DOHH2 (cell line): ENCODE results near the gene TFR2.

Experiments used
- H3F3A ChIP-seq: fragments of 200-600 bp; sonication (generic), shearing (Covaris generic); 2 replicates; pipeline ENCODE4 v1.6.0; 2016; ENCODE audit warnings: antibody characterized with exemption, mild to moderate bottlenecking; ENCODE audit not compliant: control insufficient read depth, insufficient read depth
- H3K27ac ChIP-seq: fragments of 200-600 bp; sonication (generic); 2 replicates; pipeline ENCODE4 v1.5.1; 2014; ENCODE audit warnings: low read depth, mild to moderate bottlenecking, low read length, moderate library complexity
- H3K27me3 ChIP-seq: fragments of 200-600 bp; sonication (generic); 2 replicates; pipeline ENCODE4 v1.6.1; 2014; ENCODE audit warnings: mild to moderate bottlenecking, low read length, mixed read lengths; ENCODE audit not compliant: control insufficient read depth
- H3K36me3 ChIP-seq: fragments of 200-600 bp; sonication (generic); 2 replicates; pipeline ENCODE4 v1.6.1; 2014; ENCODE audit warnings: mild to moderate bottlenecking, low read length, moderate library complexity, mixed read lengths; ENCODE audit not compliant: control insufficient read depth
- H3K4me1 ChIP-seq: fragments of 200-600 bp; sonication (generic); 2 replicates; pipeline ENCODE4 v1.6.1; 2014; ENCODE audit warnings: mild to moderate bottlenecking, low read length, mixed read lengths; ENCODE audit not compliant: control insufficient read depth
- H3K4me2 ChIP-seq: fragments of 200-600 bp; sonication (generic); 2 replicates; pipeline ENCODE4 v1.6.0; 2014; ENCODE audit warnings: mild to moderate bottlenecking, low read length, moderate library complexity
- H3K4me3 ChIP-seq: fragments of 200-600 bp; sonication (generic); 2 replicates; pipeline ENCODE4 v1.5.1; 2014; ENCODE audit warnings: mild to moderate bottlenecking, low read length, mixed read lengths
- H3K79me2 ChIP-seq: fragments of 200-600 bp; sonication (generic); 2 replicates; pipeline ENCODE4 v1.6.1; 2014; ENCODE audit warnings: mild to moderate bottlenecking, low read length, mixed read lengths; ENCODE audit not compliant: control insufficient read depth
- H3K9me2 ChIP-seq: fragments of 200-600 bp; sonication (generic); replicated peaks from 2 replicates; pipeline ENCODE4 v1.6.1; 2014; ENCODE audit warnings: mild to moderate bottlenecking, low read length, mixed read lengths; ENCODE audit not compliant: control insufficient read depth
- H3K9me3 ChIP-seq: fragments of 200-600 bp; sonication (generic); 2 replicates; pipeline ENCODE4 v1.6.1; 2014; ENCODE audit warnings: antibody characterized with exemption, low read length, mixed read lengths; ENCODE audit not compliant: control insufficient read depth, insufficient read depth
- H4K20me1 ChIP-seq: fragments of 200-600 bp; sonication (generic); 2 replicates; pipeline ENCODE4 v1.6.0; 2014; ENCODE audit warnings: low read depth, mild to moderate bottlenecking, antibody characterized with exemption, low read length, moderate library complexity; ENCODE audit not compliant: control insufficient read depth, insufficient read depth
- CTCF ChIP-seq: fragments of 200-600 bp; sonication (generic); IDR thresholded peaks from one replicate; pipeline ENCODE4 v1.5.1; 2014; ENCODE audit warnings: antibody characterized with exemption, mild to moderate bottlenecking, low read depth, low read length; ENCODE audit not compliant: poor library complexity, severe bottlenecking
- EZH2phosphoT487 ChIP-seq: fragments of 200-600 bp; sonication (generic); IDR thresholded peaks from 2 replicates; pipeline ENCODE4 v1.6.1; 2017; ENCODE audit warnings: borderline replicate concordance, mild to moderate bottlenecking, antibody characterized with exemption, low read length, moderate library complexity, mixed read lengths

TFR2 gene

GRCh38 chr7:100598425-100598824, 42.9 kb downstream of the TFR2 start:
- Histone ChIP-seq H3K27me3 (peaks cover 12% of the 10 kb centered on the region; the same call in 1 of the 2 replicates), H3F3A (no peaks in the 10 kb centered on the region), H3K4me2 (no peak overlapping the region), H3K36me3 (no peaks in the 10 kb centered on the region), H3K4me1 (no peaks in the 10 kb centered on the region; the same call in 1 of the 2 replicates), H3K27ac (no peak overlapping the region), H3K79me2 (no peaks in the 10 kb centered on the region), H3K9me3 (no peaks in the 10 kb centered on the region), H4K20me1 (no peaks in the 10 kb centered on the region), H3K9me2 (no peaks in the 10 kb centered on the region), H3K4me3 (no peak overlapping the region)
- TF ChIP-seq CTCF (no peak), EZH2phosphoT487 (no peak)

GRCh38 chr7:100595188-100595587, 46.2 kb downstream of the TFR2 start:
- H3K27me3 ChIP-seq = peaks cover 5% of the 10 kb centered on the region; the same call in 1 of the 2 replicates
- no peak overlapping the region for H3K4me3 ChIP-seq
- H4K20me1 ChIP-seq = no peaks in the 10 kb centered on the region
- H3K79me2 ChIP-seq = no peaks in the 10 kb centered on the region
- TF ChIP-seq CTCF (no peak), EZH2phosphoT487 (no peak)
- no peak overlapping the region for H3K4me2 ChIP-seq
- H3K9me3 ChIP-seq = no peaks in the 10 kb centered on the region
- no peaks in the 10 kb centered on the region for H3K9me2 ChIP-seq
- no peaks in the 10 kb centered on the region for H3F3A ChIP-seq
- H3K4me1 ChIP-seq = no peaks in the 10 kb centered on the region
- H3K27ac ChIP-seq = no peak overlapping the region
- no peaks in the 10 kb centered on the region for H3K36me3 ChIP-seq

- no peaks in the 10 kb centered on the region for H3K9me2 ChIP-seq
These were observed 49.8 kb downstream of the TFR2 start for GRCh38 chr7:100591596-100591995.

More at GRCh38 chr7:100591596-100591995, 49.8 kb downstream of the TFR2 start:
- Histone ChIP-seq H4K20me1 (no peaks in the 10 kb centered on the region), H3F3A (no peaks in the 10 kb centered on the region), H3K4me3 (no peak overlapping the region), H3K27ac (no peak overlapping the region), H3K36me3 (no peaks in the 10 kb centered on the region), H3K27me3 (peaks cover 5% of the 10 kb centered on the region; the same call in 1 of the 2 replicates), H3K4me1 (peaks cover 6% of the 10 kb centered on the region), H3K4me2 (no peak overlapping the region), H3K79me2 (no peaks in the 10 kb centered on the region), H3K9me3 (no peaks in the 10 kb centered on the region)
- TF ChIP-seq EZH2phosphoT487 = no peak
- no peak for TF ChIP-seq CTCF
